CD4-positive, alpha-beta T cell (primary cell): ENCODE data around the gene LASP1NB.
"Not testable (repeated sequence)": the region's sequence is repeated elsewhere in the genome, so short reads cannot be mapped to it uniquely, and the experiment has no call there.

Experiments
- ATAC-seq: fragments of 200-7000 bp; cut with Tn5 transposase; one replicate; pipeline ENCODE4 v1.10.0; 2022; ENCODE audit warnings: mild to moderate bottlenecking; ENCODE audit not compliant: poor library complexity
- CTCF ChIA-PET: fragments of 350-600 bp; sonication (Branson Sonifier 250); formaldehyde crosslinking; loops from one replicate; lab custom pipeline; 2021; ENCODE audit warnings: antibody characterized with exemption, inconsistent platforms; lab: Charles Lee
- POLR2A ChIA-PET: fragments of 350-600 bp; sonication (Branson Sonifier 250); formaldehyde crosslinking; loops from one replicate; lab custom pipeline; 2021; ENCODE audit warnings: antibody characterized with exemption, inconsistent platforms; lab: Charles Lee
- DNase-seq, 14 experiments: peaks; one replicate each; pipeline ENCODE4 v3.0.0-alpha.2; 2013 to 2020; ENCODE audit warnings: mixed read lengths in 2 of 14
- H3K27ac ChIP-seq, 2 donors: one replicate each; pipeline versions ENCODE4 v1.5.1 to v1.7.0; 2013; ENCODE audit warnings: low read length in 2 of 2, low read depth in 1 of 2, mild to moderate bottlenecking in 1 of 2
- H3K27me3 ChIP-seq, 2 experiments: 1 replicate in 1 of 2; 2 replicates in 1 of 2; pipeline versions ENCODE4 v1.6.1 to v1.7.0; 2013; ENCODE audit warnings: low read length in 2 of 2, control low read depth in 1 of 2, mild to moderate bottlenecking in 1 of 2, moderate library complexity in 1 of 2; ENCODE audit not compliant: insufficient read depth in 2 of 2, control insufficient read depth in 1 of 2
- H3K36me3 ChIP-seq: one replicate; pipeline ENCODE4 v1.6.1; 2013; ENCODE audit warnings: low read length, control low read depth; ENCODE audit not compliant: insufficient read depth
- H3K4me1 ChIP-seq: one replicate; pipeline ENCODE4 v1.6.1; 2013; ENCODE audit warnings: low read length, control low read depth; ENCODE audit not compliant: insufficient read depth
- H3K4me3 ChIP-seq: one replicate; pipeline ENCODE4 v1.5.1; 2013; ENCODE audit warnings: mild to moderate bottlenecking, low read length, moderate library complexity
- H3K9me3 ChIP-seq, 2 experiments: 1 replicate in 1 of 2; 2 replicates in 1 of 2; pipeline versions ENCODE4 v1.6.1 to v1.7.0; 2013; ENCODE audit warnings: low read length in 2 of 2, mild to moderate bottlenecking in 2 of 2, control low read depth in 1 of 2, moderate library complexity in 1 of 2; ENCODE audit not compliant: control insufficient read depth in 1 of 2, insufficient read depth in 1 of 2
- H3K27ac Mint-ChIP-seq: one replicate; pipeline ENCODE4 v1.8.0; 2020; ENCODE audit warnings: mixed read lengths
- H3K27me3 Mint-ChIP-seq: one replicate; pipeline ENCODE4 v1.8.0; 2021; ENCODE audit warnings: mixed read lengths
- H3K36me3 Mint-ChIP-seq: one replicate; pipeline ENCODE4 v1.8.0; 2021; ENCODE audit warnings: low read depth, mixed read lengths
- H3K4me1 Mint-ChIP-seq: one replicate; pipeline ENCODE4 v1.8.0; 2021; ENCODE audit warnings: low read depth, mixed read lengths
- H3K4me3 Mint-ChIP-seq: one replicate; pipeline ENCODE4 v1.8.0; 2020; ENCODE audit warnings: mild to moderate bottlenecking, mixed read lengths
- H3K9me3 Mint-ChIP-seq: one replicate; pipeline ENCODE4 v1.8.0; 2020; ENCODE audit warnings: mixed read lengths
- intact Hi-C, 2 experiments: fragments of 100-400 bp; cut with DNase I in 1 of 2; cut with micrococcal nuclease in 1 of 2; formaldehyde crosslinking; loops; one replicate each; pipeline versions ENCODE4 v1.15.1 to v1.9.0; 2023 to 2025; cut with DNase I, micrococcal nuclease
- TF ChIP-seq, protein P1 (sequence below): fragments of 200-600 bp; IDR thresholded peaks from one replicate; pipeline ENCODE4 v1.8.0; 2022; ENCODE audit warnings: antibody characterized with exemption, mild to moderate bottlenecking

LASP1NB gene

DNA sequence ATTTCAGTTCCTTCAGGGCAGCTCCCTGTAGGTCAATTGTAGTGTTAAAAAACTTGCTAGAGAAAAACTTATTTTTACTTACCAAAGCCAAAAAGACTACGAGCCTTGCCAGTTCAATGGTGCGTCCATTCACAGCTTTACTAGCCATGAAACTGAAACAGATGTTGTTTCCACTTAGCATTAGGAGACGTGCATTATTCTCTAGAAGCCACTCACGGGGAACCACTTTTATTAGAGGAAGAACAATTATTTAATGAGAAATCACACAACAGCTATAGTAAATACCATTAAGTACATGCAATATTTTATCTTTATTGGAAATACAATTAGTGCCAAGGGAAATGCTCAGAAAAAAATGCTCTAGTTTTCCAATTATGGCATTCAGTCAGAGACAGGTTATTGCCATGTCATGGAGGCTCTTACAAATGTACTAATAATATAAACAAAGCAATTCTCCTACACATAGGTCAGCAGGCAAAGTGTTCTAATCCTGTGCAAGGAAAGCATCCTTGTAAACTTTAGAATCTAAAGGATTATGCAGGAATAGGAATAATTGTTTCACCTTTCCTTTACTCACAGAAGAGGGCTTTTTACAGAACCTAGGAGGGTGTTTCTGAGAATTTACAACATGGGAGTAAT, 17.4 kb downstream of the LASP1NB start:
- Histone ChIP-seq H3K4me3 (no peak overlapping the region), H3K9me3 (no peaks in the 10 kb centered on the region), H3K27ac (no peak overlapping the region), H3K27me3 (no peaks in the 10 kb centered on the region), H3K36me3 (no peaks in the 10 kb centered on the region), H3K4me1 (no peaks in the 10 kb centered on the region)
- Mint-ChIP-seq H3K27ac (no peak overlapping the region), H3K27me3 (no peaks in the 10 kb centered on the region), H3K36me3 (no peaks in the 10 kb centered on the region), H3K4me1 (no peaks in the 10 kb centered on the region), H3K4me3 (no peak overlapping the region), H3K9me3 (no peaks in the 10 kb centered on the region)
- no peak for ATAC-seq
- DNase-seq = no peak
- TF ChIP-seq, protein P1, sequence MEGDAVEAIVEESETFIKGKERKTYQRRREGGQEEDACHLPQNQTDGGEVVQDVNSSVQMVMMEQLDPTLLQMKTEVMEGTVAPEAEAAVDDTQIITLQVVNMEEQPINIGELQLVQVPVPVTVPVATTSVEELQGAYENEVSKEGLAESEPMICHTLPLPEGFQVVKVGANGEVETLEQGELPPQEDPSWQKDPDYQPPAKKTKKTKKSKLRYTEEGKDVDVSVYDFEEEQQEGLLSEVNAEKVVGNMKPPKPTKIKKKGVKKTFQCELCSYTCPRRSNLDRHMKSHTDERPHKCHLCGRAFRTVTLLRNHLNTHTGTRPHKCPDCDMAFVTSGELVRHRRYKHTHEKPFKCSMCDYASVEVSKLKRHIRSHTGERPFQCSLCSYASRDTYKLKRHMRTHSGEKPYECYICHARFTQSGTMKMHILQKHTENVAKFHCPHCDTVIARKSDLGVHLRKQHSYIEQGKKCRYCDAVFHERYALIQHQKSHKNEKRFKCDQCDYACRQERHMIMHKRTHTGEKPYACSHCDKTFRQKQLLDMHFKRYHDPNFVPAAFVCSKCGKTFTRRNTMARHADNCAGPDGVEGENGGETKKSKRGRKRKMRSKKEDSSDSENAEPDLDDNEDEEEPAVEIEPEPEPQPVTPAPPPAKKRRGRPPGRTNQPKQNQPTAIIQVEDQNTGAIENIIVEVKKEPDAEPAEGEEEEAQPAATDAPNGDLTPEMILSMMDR = no peak
- CTCF ChIA-PET = interaction anchor here (0.6 kb wide), 1 partner anchor 210 kb away, joined by 3 read pairs; no protein-coding TSS in a partner anchor
- POLR2A ChIA-PET = no interaction called here
- intact Hi-C loops = no loop called here

DNA sequence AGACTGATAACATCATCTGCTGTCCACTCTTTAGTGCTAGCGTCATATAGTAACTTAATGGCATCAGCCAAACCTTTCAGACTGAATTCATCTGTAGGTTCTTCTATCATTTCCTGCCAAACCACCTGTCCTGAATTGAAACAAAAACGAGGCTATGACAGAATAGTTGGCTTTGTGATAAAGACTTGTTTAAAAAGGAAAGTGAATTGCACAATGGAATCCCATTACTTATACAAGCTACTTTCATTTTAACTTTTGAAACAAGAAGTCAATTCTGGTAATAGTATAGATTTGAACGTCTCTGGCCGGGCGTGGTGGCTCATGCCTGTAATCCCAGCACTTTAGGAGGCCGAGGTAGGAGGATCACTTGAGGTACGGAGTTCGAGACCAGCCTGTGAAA, 18.2 kb downstream of the LASP1NB start:
- ChIA-PET POLR2A (no interaction called here), CTCF (no interaction called here)
- H3K9me3 ChIP-seq = no peaks in the 10 kb centered on the region
- Mint-ChIP-seq H3K27me3 (no peaks in the 10 kb centered on the region), H3K9me3 (no peaks in the 10 kb centered on the region), H3K4me1 (no peaks in the 10 kb centered on the region), H3K36me3 (no peaks in the 10 kb centered on the region), H3K27ac (no peak overlapping the region), H3K4me3 (no peak overlapping the region)
- ATAC-seq (no peak), DNase-seq (no peak)
- intact Hi-C loops = no loop called here
- no peaks in the 10 kb centered on the region for H3K36me3 ChIP-seq
- TF ChIP-seq, protein P1 = no peak
- no peaks in the 10 kb centered on the region for H3K4me1 ChIP-seq
- no peaks in the 10 kb centered on the region for H3K27me3 ChIP-seq
- no peak overlapping the region for H3K4me3 ChIP-seq
- H3K27ac ChIP-seq = no peak overlapping the region

DNA sequence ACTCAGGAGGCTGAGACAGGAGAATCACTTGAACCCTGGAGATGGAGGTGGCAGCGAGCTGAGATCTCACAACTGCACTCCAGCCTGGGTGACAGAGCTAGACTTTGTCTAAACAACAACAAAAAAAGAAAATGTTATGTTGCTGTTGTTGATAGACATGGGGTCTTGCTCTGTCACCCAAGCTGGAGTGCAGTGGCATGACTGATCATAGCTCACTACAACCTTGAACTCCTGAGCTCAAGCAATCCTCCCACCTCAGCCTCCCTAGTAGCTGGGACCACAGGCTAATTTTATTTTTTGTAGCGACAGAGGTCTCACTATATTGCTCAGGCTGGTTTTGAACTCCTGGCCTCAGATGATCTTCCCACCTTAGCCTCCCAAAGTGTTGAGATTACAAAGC, 21.8 kb downstream of the LASP1NB start:
- ATAC-seq (no peak), DNase-seq (no peak)
- Histone ChIP-seq H3K4me1 (no peaks in the 10 kb centered on the region), H3K27me3 (no peaks in the 10 kb centered on the region), H3K36me3 (no peaks in the 10 kb centered on the region), H3K4me3 (no peak overlapping the region), H3K27ac (no peak overlapping the region), H3K9me3 (no peaks in the 10 kb centered on the region)
- no peaks in the 10 kb centered on the region for H3K27me3 Mint-ChIP-seq
- no peaks in the 10 kb centered on the region for H3K36me3 Mint-ChIP-seq
- H3K4me3 Mint-ChIP-seq = no peak overlapping the region
- intact Hi-C loops = no loop called here
- H3K27ac Mint-ChIP-seq = no peak overlapping the region
- ChIA-PET POLR2A (interaction anchor here (1.1 to 1.7 kb wide), 2 partner anchors 77 to 78 kb away, joined by 4 to 5 read pairs; partner anchors contain the start of gene LASP1), CTCF (no interaction called here)
- TF ChIP-seq, protein P1 = no peak
- no peaks in the 10 kb centered on the region for H3K4me1 Mint-ChIP-seq
- no peaks in the 10 kb centered on the region for H3K9me3 Mint-ChIP-seq

DNA sequence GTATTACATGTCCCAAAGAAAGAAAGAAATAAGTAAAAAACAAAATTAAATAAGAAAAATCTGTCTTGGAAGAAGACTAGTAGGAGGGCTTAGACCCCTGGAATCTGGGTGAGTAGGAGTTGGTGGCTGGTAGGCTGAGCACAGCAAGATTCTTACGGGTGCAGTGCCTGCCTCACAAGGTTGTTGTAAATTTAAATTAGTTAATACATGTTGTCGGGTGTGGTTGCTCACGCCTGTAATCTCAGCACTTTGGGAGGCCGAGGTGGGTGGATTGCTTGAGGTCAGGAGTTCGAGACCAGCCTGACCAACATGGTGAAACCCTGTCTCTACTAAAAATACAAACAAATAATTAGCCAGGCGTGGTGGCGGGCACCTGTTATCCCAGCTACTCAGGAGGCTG, 28.4 kb downstream of the LASP1NB start:
- H3K36me3 ChIP-seq, H3K9me3 ChIP-seq, H3K9me3 Mint-ChIP-seq, H3K4me3 Mint-ChIP-seq, H3K27ac Mint-ChIP-seq, H3K27ac ChIP-seq, intact Hi-C loops, H3K4me1 ChIP-seq, DNase-seq, H3K27me3 Mint-ChIP-seq, H3K4me3 ChIP-seq, CTCF ChIA-PET, H3K27me3 ChIP-seq, POLR2A ChIA-PET, ATAC-seq, H3K36me3 Mint-ChIP-seq: not testable (repeated sequence)
- H3K4me1 Mint-ChIP-seq = peaks cover 13% of the 10 kb centered on the region
